ENCODE data around the gene CYFIP1.

The CYFIP1 gene

GRCh38 chr15:22890296-22890695, 89.9 kb downstream of the CYFIP1 start:
- DNase-seq (ENCODE audit: low read depth, low spot score): no peak

GRCh38 chr15:22889146-22889818, 90.9 kb downstream of the CYFIP1 start:
- no peak for DNase-seq (ENCODE audit: low read depth, low spot score)

- DNase-seq (ENCODE audit: low read depth, low spot score): no peak
Measured at GRCh38 chr15:22888120-22888859, 91.9 kb downstream of the CYFIP1 start.

GRCh38 chr15:22887157-22887951, 92.8 kb downstream of the CYFIP1 start:
- DNase-seq (ENCODE audit: low read depth, low spot score): no peak

- no peak for DNase-seq (ENCODE audit: low read depth, low spot score)
Measured at GRCh38 chr15:22885120-22885519, 95.0 kb downstream of the CYFIP1 start.

GRCh38 chr15:22884344-22884743, 95.8 kb downstream of the CYFIP1 start:
- DNase-seq (ENCODE audit: low read depth, low spot score): no peak

GRCh38 chr15:22883196-22883595, 97.0 kb downstream of the CYFIP1 start:
- no peak for DNase-seq (ENCODE audit: low read depth, low spot score)

GRCh38 chr15:22881739-22882440, 98.3 kb downstream of the CYFIP1 start:
- no peak for DNase-seq (ENCODE audit: low read depth, low spot score)

GRCh38 chr15:22880981-22881738, 99.0 kb downstream of the CYFIP1 start:
- DNase-seq (ENCODE audit: low read depth, low spot score): no peak

GRCh38 chr15:22880068-22880980, 99.8 kb downstream of the CYFIP1 start:
- no peak for DNase-seq (ENCODE audit: low read depth, low spot score)

GRCh38 chr15:22878103-22878502, 102.1 kb downstream of the CYFIP1 start:
- no peak for DNase-seq (ENCODE audit: low read depth, low spot score)

GRCh38 chr15:22877607-22878006, 102.6 kb downstream of the CYFIP1 start:
- no peak for DNase-seq (ENCODE audit: low read depth, low spot score)

- DNase-seq (ENCODE audit: low read depth, low spot score): no peak
Measured at GRCh38 chr15:22877117-22877516, 103.1 kb downstream of the CYFIP1 start.

GRCh38 chr15:22874966-22875365, 105.2 kb downstream of the CYFIP1 start:
- no peak for DNase-seq (ENCODE audit: low read depth, low spot score)

- DNase-seq (ENCODE audit: low read depth, low spot score): no peak
Measured at GRCh38 chr15:22874256-22874655, 105.9 kb downstream of the CYFIP1 start.

- DNase-seq (ENCODE audit: low read depth, low spot score): no peak
Measured at GRCh38 chr15:22873841-22874240, 106.3 kb downstream of the CYFIP1 start.

GRCh38 chr15:22872936-22873701, 107.0 kb downstream of the CYFIP1 start:
- peak; percentile 75 for DNase-seq (ENCODE audit: low read depth, low spot score)

- DNase-seq (ENCODE audit: low read depth, low spot score): no peak
Measured at GRCh38 chr15:22871481-22872086, 108.6 kb downstream of the CYFIP1 start.

GRCh38 chr15:22870865-22871264, 109.3 kb downstream of the CYFIP1 start:
- no peak for DNase-seq (ENCODE audit: low read depth, low spot score)
